ENCODE measurements around the gene FYN.

The FYN gene

GRCh38 chr6:111858347-111858746 lies 14.9 kb downstream of the FYN start:
- peaks cover 80% of the 10 kb centered on the region for H4K20me1 ChIP-seq (ENCODE audit: insufficient read depth, low read length)
- no peak for TF ChIP-seq CTCF (IDR thresholded peaks at IDR 0.05; ENCODE audit: borderline replicate concordance, extremely low read depth, low read length, poor library complexity, severe bottlenecking)
- TF ChIP-seq EZH2 (IDR thresholded peaks at IDR 0.05; ENCODE audit: borderline replicate concordance, low read depth, low read length, severe bottlenecking): no peak
- peaks cover 98% of the 10 kb centered on the region for H3K79me2 ChIP-seq (ENCODE audit: insufficient read depth, low read length)

GRCh38 chr6:111857674-111858337 lies 15.4 kb downstream of the FYN start:
- no peaks in the 10 kb centered on the region for H3K9me3 ChIP-seq (ENCODE audit: insufficient read depth, low read length, severe bottlenecking)
- H3K79me2 ChIP-seq (ENCODE audit: insufficient read depth, low read length): peaks cover 98% of the 10 kb centered on the region
- no peak overlapping the region for H2AFZ ChIP-seq (ENCODE audit: low read depth, low read length)
- no peak overlapping the region for H3K27ac ChIP-seq (ENCODE audit: low read length)
- no peak overlapping the region for H3K4me3 ChIP-seq (ENCODE audit: low read depth in 1 of 2, low read length in 2 of 2)
- peaks cover 13% of the 10 kb centered on the region; the same call in 1 of the 2 replicates for H3K36me3 ChIP-seq (ENCODE audit: insufficient read depth, low read length)
- H4K20me1 ChIP-seq (ENCODE audit: insufficient read depth, low read length): peaks cover 79% of the 10 kb centered on the region
- ATAC-seq (ENCODE audit: insufficient read depth, low read depth) (no peak), DNase-seq (no peak)
- H3K27me3 ChIP-seq (ENCODE audit: insufficient read depth, low read length, poor library complexity): no peaks in the 10 kb centered on the region
- no peaks in the 10 kb centered on the region; the same call in 1 of the 2 replicates for H3K4me1 ChIP-seq (ENCODE audit: insufficient read depth, low read length)
- no peak overlapping the region for H3K4me2 ChIP-seq (ENCODE audit: insufficient read depth, low read length)
- no peak overlapping the region for H3K9ac ChIP-seq (ENCODE audit: low read depth, low read length)
- TF ChIP-seq EZH2 (IDR thresholded peaks at IDR 0.05; ENCODE audit: borderline replicate concordance, low read depth, low read length, severe bottlenecking): no peak
- no peak for TF ChIP-seq CTCF (IDR thresholded peaks at IDR 0.05; ENCODE audit: borderline replicate concordance, extremely low read depth, low read length, poor library complexity, severe bottlenecking)

More at GRCh38 chr6:111858347-111858746, 14.9 kb downstream of the FYN start:
- Histone ChIP-seq H3K4me1 (ENCODE audit: insufficient read depth, low read length) (no peaks in the 10 kb centered on the region; the same call in 1 of the 2 replicates), H3K4me2 (ENCODE audit: insufficient read depth, low read length) (no peak overlapping the region), H2AFZ (ENCODE audit: low read depth, low read length) (no peak overlapping the region), H3K9me3 (ENCODE audit: insufficient read depth, low read length, severe bottlenecking) (no peaks in the 10 kb centered on the region), H3K9ac (ENCODE audit: low read depth, low read length) (no peak overlapping the region), H3K27me3 (ENCODE audit: insufficient read depth, low read length, poor library complexity) (no peaks in the 10 kb centered on the region), H3K36me3 (ENCODE audit: insufficient read depth, low read length) (peaks cover 13% of the 10 kb centered on the region; the same call in 1 of the 2 replicates), H3K27ac (ENCODE audit: low read length) (no peak overlapping the region), H3K4me3 (ENCODE audit: low read depth in 1 of 2, low read length in 2 of 2) (no peak overlapping the region)
- ATAC-seq (ENCODE audit: insufficient read depth, low read depth): 0 out of 3 replicates have a peak, but pooled peaks have one; percentile 32
- no peak for DNase-seq

- H3K27ac ChIP-seq (ENCODE audit: low read length): no peak overlapping the region
- no peak overlapping the region for H2AFZ ChIP-seq (ENCODE audit: low read depth, low read length)
- peaks cover 75% of the 10 kb centered on the region for H4K20me1 ChIP-seq (ENCODE audit: insufficient read depth, low read length)
- H3K4me2 ChIP-seq (ENCODE audit: insufficient read depth, low read length): no peak overlapping the region
- H3K4me1 ChIP-seq (ENCODE audit: insufficient read depth, low read length): no peaks in the 10 kb centered on the region
- no peak for TF ChIP-seq CTCF (IDR thresholded peaks at IDR 0.05; ENCODE audit: borderline replicate concordance, extremely low read depth, low read length, poor library complexity, severe bottlenecking)
- peaks cover 10% of the 10 kb centered on the region; the same call in 1 of the 2 replicates for H3K36me3 ChIP-seq (ENCODE audit: insufficient read depth, low read length)
- H3K27me3 ChIP-seq (ENCODE audit: insufficient read depth, low read length, poor library complexity): no peaks in the 10 kb centered on the region
- DNase-seq: no peak
- no peak overlapping the region for H3K4me3 ChIP-seq (ENCODE audit: low read depth in 1 of 2, low read length in 2 of 2)
- no peaks in the 10 kb centered on the region for H3K9me3 ChIP-seq (ENCODE audit: insufficient read depth, low read length, severe bottlenecking)
- no peak overlapping the region for H3K9ac ChIP-seq (ENCODE audit: low read depth, low read length)
- peaks cover 98% of the 10 kb centered on the region for H3K79me2 ChIP-seq (ENCODE audit: insufficient read depth, low read length)
- ATAC-seq (ENCODE audit: insufficient read depth, low read depth): no peak
Observed at GRCh38 chr6:111855753-111856152, 17.5 kb downstream of the FYN start.
